ENCODE results near the gene KCTD17. TPM values are rescaled to one million over a fixed set of nuclear protein-coding genes. Genes with fewer than 3 reads are reported as not detected.

Gene KCTD17
- total RNA-seq, 1 experiment from 2014 or later = 32.7 TPM

DNA sequence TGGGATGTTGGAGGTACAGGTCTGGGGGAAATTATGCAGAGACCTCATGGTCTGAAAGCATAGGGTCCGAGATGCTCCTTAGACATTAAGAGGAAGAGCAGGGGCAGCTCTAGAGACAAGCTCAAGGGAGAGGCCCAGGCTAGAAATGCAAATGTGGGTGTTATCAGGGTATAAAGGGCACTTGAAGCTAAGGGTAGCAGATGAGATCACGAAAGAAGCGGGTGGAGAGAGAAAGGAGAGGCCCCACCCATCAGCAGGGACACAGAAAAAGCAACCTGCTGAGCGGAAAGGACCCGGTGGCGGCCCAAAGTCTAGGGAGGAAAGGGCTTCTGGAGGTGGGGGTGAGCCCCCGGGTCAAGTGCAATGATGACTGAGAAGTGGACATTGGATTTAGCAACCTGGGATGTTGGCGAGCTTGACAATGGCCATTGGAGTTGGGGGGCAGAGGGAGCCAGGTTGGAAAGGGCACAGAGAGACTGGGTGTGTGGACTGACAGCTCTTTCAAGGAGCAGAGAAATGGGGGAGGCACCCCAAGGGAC, 49.1 kb downstream of the KCTD17 start:
- ChIA-PET CTCF (no interaction called here), POLR2A (interaction anchor here (0.6 kb wide), 1 partner anchor 1016 kb away, joined by 8 read pairs; no protein-coding TSS in a partner anchor)
- DNase-seq (ENCODE audit: low read depth, low spot score) = no peak
- intact Hi-C loops (cut with micrococcal nuclease; ENCODE audit: unreplicated experiment) (no loop called here), in situ Hi-C loops (cut with HindIII; ENCODE audit: low pct_unique_long_range_greater_than_20kb, low sequenced_read_pairs) (no loop called here)
- H3K27me3 ChIP-seq (ENCODE audit: control insufficient read depth, insufficient read depth, low read length) = no peaks in the 10 kb centered on the region
- H3K9me3 ChIP-seq (ENCODE audit: control insufficient read depth, insufficient read depth, low read depth, low read length) = no peaks in the 10 kb centered on the region
- H3K4me1 ChIP-seq (ENCODE audit: control insufficient read depth, insufficient read depth, low read length) = no peaks in the 10 kb centered on the region
- no peak overlapping the region for H3K27ac ChIP-seq (ENCODE audit: low read length)
- no peak for ATAC-seq
- no TSS peak for BruUV-seq (replicated peaks)
- no peak overlapping the region for H3K4me3 ChIP-seq (ENCODE audit: low read depth in 2 of 2, low read length in 2 of 2)
- H3K36me3 ChIP-seq (ENCODE audit: control insufficient read depth, insufficient read depth, low read length) = no peaks in the 10 kb centered on the region
- TF ChIP-seq POLR2AphosphoS5 (IDR thresholded peaks at IDR 0.05; ENCODE audit: low read depth, low read length) = no peak
- TF ChIP-seq, protein P1, sequence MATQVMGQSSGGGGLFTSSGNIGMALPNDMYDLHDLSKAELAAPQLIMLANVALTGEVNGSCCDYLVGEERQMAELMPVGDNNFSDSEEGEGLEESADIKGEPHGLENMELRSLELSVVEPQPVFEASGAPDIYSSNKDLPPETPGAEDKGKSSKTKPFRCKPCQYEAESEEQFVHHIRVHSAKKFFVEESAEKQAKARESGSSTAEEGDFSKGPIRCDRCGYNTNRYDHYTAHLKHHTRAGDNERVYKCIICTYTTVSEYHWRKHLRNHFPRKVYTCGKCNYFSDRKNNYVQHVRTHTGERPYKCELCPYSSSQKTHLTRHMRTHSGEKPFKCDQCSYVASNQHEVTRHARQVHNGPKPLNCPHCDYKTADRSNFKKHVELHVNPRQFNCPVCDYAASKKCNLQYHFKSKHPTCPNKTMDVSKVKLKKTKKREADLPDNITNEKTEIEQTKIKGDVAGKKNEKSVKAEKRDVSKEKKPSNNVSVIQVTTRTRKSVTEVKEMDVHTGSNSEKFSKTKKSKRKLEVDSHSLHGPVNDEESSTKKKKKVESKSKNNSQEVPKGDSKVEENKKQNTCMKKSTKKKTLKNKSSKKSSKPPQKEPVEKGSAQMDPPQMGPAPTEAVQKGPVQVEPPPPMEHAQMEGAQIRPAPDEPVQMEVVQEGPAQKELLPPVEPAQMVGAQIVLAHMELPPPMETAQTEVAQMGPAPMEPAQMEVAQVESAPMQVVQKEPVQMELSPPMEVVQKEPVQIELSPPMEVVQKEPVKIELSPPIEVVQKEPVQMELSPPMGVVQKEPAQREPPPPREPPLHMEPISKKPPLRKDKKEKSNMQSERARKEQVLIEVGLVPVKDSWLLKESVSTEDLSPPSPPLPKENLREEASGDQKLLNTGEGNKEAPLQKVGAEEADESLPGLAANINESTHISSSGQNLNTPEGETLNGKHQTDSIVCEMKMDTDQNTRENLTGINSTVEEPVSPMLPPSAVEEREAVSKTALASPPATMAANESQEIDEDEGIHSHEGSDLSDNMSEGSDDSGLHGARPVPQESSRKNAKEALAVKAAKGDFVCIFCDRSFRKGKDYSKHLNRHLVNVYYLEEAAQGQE (IDR thresholded peaks at IDR 0.05; ENCODE audit: insufficient read depth in 1 of 2, low read depth in 2 of 2, low read length in 1 of 2) = no peak
- no peak for TF ChIP-seq SIN3A (IDR thresholded peaks at IDR 0.05; ENCODE audit: borderline replicate concordance, insufficient read depth, low read depth, low read length)
- no peak for TF ChIP-seq TCF7L2 (IDR thresholded peaks at IDR 0.05; ENCODE audit: low read depth, low read length)
- TF ChIP-seq, protein P2, sequence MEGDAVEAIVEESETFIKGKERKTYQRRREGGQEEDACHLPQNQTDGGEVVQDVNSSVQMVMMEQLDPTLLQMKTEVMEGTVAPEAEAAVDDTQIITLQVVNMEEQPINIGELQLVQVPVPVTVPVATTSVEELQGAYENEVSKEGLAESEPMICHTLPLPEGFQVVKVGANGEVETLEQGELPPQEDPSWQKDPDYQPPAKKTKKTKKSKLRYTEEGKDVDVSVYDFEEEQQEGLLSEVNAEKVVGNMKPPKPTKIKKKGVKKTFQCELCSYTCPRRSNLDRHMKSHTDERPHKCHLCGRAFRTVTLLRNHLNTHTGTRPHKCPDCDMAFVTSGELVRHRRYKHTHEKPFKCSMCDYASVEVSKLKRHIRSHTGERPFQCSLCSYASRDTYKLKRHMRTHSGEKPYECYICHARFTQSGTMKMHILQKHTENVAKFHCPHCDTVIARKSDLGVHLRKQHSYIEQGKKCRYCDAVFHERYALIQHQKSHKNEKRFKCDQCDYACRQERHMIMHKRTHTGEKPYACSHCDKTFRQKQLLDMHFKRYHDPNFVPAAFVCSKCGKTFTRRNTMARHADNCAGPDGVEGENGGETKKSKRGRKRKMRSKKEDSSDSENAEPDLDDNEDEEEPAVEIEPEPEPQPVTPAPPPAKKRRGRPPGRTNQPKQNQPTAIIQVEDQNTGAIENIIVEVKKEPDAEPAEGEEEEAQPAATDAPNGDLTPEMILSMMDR (IDR thresholded peaks at IDR 0.05) = no peak

DNA sequence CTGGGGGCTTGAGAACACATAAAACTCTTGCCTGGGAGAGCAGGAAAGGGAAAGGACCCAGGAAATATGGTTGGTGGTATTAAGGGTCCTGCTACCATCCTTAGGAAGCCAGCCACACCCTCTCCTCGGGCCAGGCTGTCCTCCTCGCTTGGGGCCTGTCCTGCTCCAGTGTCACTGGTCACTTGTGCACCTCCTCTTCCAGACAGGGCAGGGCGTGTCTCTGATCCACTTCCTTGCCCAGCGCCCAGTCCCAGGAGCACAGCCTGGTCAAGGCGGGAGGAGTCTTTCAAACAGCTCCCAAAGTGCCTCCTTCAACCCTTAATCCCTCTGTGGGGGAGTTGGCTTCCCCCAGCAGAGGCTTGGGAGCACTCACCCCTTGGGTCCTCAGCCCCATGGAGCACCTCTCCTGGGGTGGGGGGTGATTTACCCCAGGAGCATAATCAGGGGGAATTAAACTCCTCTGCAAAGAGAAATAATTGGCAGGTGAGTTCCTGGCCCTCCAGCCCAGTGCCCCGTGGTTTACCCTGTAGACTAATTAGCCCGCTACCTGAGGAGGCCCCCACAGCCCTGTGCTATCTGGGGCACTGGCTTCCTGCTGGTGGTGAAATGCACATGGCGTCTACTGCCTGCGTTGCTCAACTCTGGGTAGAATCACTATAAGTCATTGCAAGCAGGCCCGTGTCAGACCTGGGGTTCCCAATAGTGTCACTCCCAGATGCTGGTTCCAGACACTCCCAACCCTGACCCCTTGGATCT, 49.9 kb downstream of the KCTD17 start:
- intact Hi-C loops (cut with micrococcal nuclease; ENCODE audit: unreplicated experiment) = no loop called here
- H3K4me1 ChIP-seq (ENCODE audit: control insufficient read depth, insufficient read depth, low read length) = no peaks in the 10 kb centered on the region
- no peak overlapping the region for H3K27ac ChIP-seq (ENCODE audit: low read length)
- H3K4me3 ChIP-seq (ENCODE audit: low read depth in 2 of 2, low read length in 2 of 2) = no peak overlapping the region
- H3K36me3 ChIP-seq (ENCODE audit: control insufficient read depth, insufficient read depth, low read length) = no peaks in the 10 kb centered on the region
- CTCF ChIA-PET = no interaction called here
- ATAC-seq (no peak), DNase-seq (ENCODE audit: low read depth, low spot score) (no peak)
- H3K9me3 ChIP-seq (ENCODE audit: control insufficient read depth, insufficient read depth, low read depth, low read length) = no peaks in the 10 kb centered on the region
- no TSS peak for BruUV-seq (replicated peaks)
- POLR2A ChIA-PET = no interaction called here
- in situ Hi-C loops (cut with HindIII; ENCODE audit: low pct_unique_long_range_greater_than_20kb, low sequenced_read_pairs) = no loop called here
- no peaks in the 10 kb centered on the region for H3K27me3 ChIP-seq (ENCODE audit: control insufficient read depth, insufficient read depth, low read length)
- TF ChIP-seq TCF7L2 (IDR thresholded peaks at IDR 0.05; ENCODE audit: low read depth, low read length) = no peak
- TF ChIP-seq, protein P1 (IDR thresholded peaks at IDR 0.05; ENCODE audit: insufficient read depth in 1 of 2, low read depth in 2 of 2, low read length in 1 of 2) = no peak
- no peak for TF ChIP-seq POLR2AphosphoS5 (IDR thresholded peaks at IDR 0.05; ENCODE audit: low read depth, low read length)
- no peak for TF ChIP-seq SIN3A (IDR thresholded peaks at IDR 0.05; ENCODE audit: borderline replicate concordance, insufficient read depth, low read depth, low read length)
- TF ChIP-seq, protein P2 (IDR thresholded peaks at IDR 0.05) = no peak

All from Panc1 (cell line).